ENCODE results near the gene PHF5A. TPM values are rescaled to one million over a fixed set of nuclear protein-coding genes. Genes with fewer than 3 reads are reported as not detected.
A peak's percentile ranks its signal among the peaks of the same experiment; 100 is the strongest.

The PHF5A gene
- total and polyA plus RNA-seq, 4 donors = 15.8 to 31.7 (median 23.2) TPM

GRCh38 chr22:41487037-41487935 lies 18.8 kb upstream of the PHF5A start:
- no peak for DNase-seq (ENCODE audit: low spot score)
- Histone ChIP-seq H3K9ac (ENCODE audit: low read depth in 1 of 2, low read length in 2 of 2) (no peak overlapping the region), H3K9me3 (ENCODE audit: control insufficient read depth in 4 of 4, low read length in 3 of 4) (no peaks in the 10 kb centered on the region), H3K4me1 (ENCODE audit: control insufficient read depth in 4 of 4, insufficient read depth in 4 of 4, low read length in 3 of 4) (peaks cover 2 to 24% (median 14%) of the 10 kb centered on the region in 4 donors), H3K36me3 (ENCODE audit: control insufficient read depth in 4 of 4, insufficient read depth in 3 of 4, low read depth in 1 of 4, low read length in 3 of 4) (no peaks in the 10 kb centered on the region), H3K4me3 (ENCODE audit: low read depth in 1 of 3, low read length in 3 of 3) (no peak overlapping the region), H3K27me3 (ENCODE audit: control insufficient read depth in 4 of 4, insufficient read depth in 4 of 4, low read length in 3 of 4) (no peaks in the 10 kb centered on the region), H3K27ac (ENCODE audit: low read depth in 1 of 2, low read length in 2 of 2) (no peak overlapping the region)
- no peak for TF ChIP-seq MAX (IDR thresholded peaks at IDR 0.05)
- no peak for TF ChIP-seq SP1 (IDR thresholded peaks at IDR 0.05)
- TF ChIP-seq HNF4G (IDR thresholded peaks at IDR 0.05) = peak; percentile 12
- no peak for TF ChIP-seq REST (IDR thresholded peaks at IDR 0.05)
- TF ChIP-seq RXRA (IDR thresholded peaks at IDR 0.05) = no peak
- TF ChIP-seq RAD21 (IDR thresholded peaks at IDR 0.05) = no peak
- TF ChIP-seq CTCF (IDR thresholded peaks at IDR 0.05; ENCODE audit: low read depth, low read length, missing input control) = no peak
- peak in 1 of 2 donors; percentile 22 for TF ChIP-seq HNF4A (conservative IDR thresholded peaks at IDR 0.05)
- TF ChIP-seq FOXA1 (IDR thresholded peaks at IDR 0.05) = no peak
- no peak for TF ChIP-seq ATF3 (IDR thresholded peaks at IDR 0.05)
- TF ChIP-seq NR2F2 (IDR thresholded peaks at IDR 0.05) = no peak
- WGBS = 82% methylated on average over 8 of the region's 8 CpGs

GRCh38 chr22:41485033-41485432 lies 16.5 kb upstream of the PHF5A start:
- Histone ChIP-seq H3K27ac (ENCODE audit: low read depth in 1 of 2, low read length in 2 of 2) (no peak overlapping the region), H3K4me1 (ENCODE audit: control insufficient read depth in 4 of 4, insufficient read depth in 4 of 4, low read length in 3 of 4) (peaks cover 0 to 23% (median 19%) of the 10 kb centered on the region in 4 donors), H3K9ac (ENCODE audit: low read depth in 1 of 2, low read length in 2 of 2) (no peak overlapping the region), H3K9me3 (ENCODE audit: control insufficient read depth in 4 of 4, low read length in 3 of 4) (no peaks in the 10 kb centered on the region), H3K27me3 (ENCODE audit: control insufficient read depth in 4 of 4, insufficient read depth in 4 of 4, low read length in 3 of 4) (no peaks in the 10 kb centered on the region), H3K36me3 (ENCODE audit: control insufficient read depth in 4 of 4, insufficient read depth in 3 of 4, low read depth in 1 of 4, low read length in 3 of 4) (no peaks in the 10 kb centered on the region), H3K4me3 (ENCODE audit: low read depth in 1 of 3, low read length in 3 of 3) (no peak overlapping the region)
- WGBS = 69% methylated on average over 7 of the region's 7 CpGs
- no peak for DNase-seq (ENCODE audit: low spot score)
- TF ChIP-seq NR2F2 (IDR thresholded peaks at IDR 0.05) (no peak), FOXA1 (IDR thresholded peaks at IDR 0.05) (no peak), ZBTB33 (IDR thresholded peaks at IDR 0.05) (no peak), HNF4A (conservative IDR thresholded peaks at IDR 0.05) (no peak), RXRA (IDR thresholded peaks at IDR 0.05) (no peak), CTCF (IDR thresholded peaks at IDR 0.05; ENCODE audit: low read depth, low read length, missing input control) (no peak), YY1 (IDR thresholded peaks at IDR 0.05) (no peak), TAF1 (conservative IDR thresholded peaks at IDR 0.05) (no peak), RAD21 (IDR thresholded peaks at IDR 0.05) (no peak), MAX (IDR thresholded peaks at IDR 0.05) (no peak), EGR1 (IDR thresholded peaks at IDR 0.05; ENCODE audit: low read depth in 2 of 2) (no peak), FOXA2 (IDR thresholded peaks at IDR 0.05) (no peak), JUND (IDR thresholded peaks at IDR 0.05) (no peak), ATF3 (IDR thresholded peaks at IDR 0.05) (no peak), SP1 (IDR thresholded peaks at IDR 0.05) (no peak)

Measured in liver (tissue), 9 donors.